Measurements from ENCODE around the gene IFT25. TPM values are rescaled to one million over a fixed set of nuclear protein-coding genes. Genes with fewer than 3 reads are reported as not detected.
A peak's percentile ranks its signal among the peaks of the same experiment; 100 is the strongest.

Gene IFT25
- total and polyA plus RNA-seq, 2 of the 13 experiments (the other 11 are each of a cell fraction or from before 2014, with no cell fraction given), result 19.7 to 48.0 TPM

- TF ChIP-seq ZGPAT (CRISPR knock-in tag; IDR thresholded peaks at IDR 0.05) (peak; percentile 59; the same call in 1 of the 2 replicates), ISL2 (CRISPR knock-in tag; IDR thresholded peaks at IDR 0.05) (peak; percentile 36), ZNF143 (CRISPR knock-in tag; IDR thresholded peaks at IDR 0.05) (no peak), ZFP1 (CRISPR knock-in tag; IDR thresholded peaks at IDR 0.05) (no peak), ZFY (CRISPR knock-in tag; IDR thresholded peaks at IDR 0.05) (peak; percentile 68), ZIK1 (CRISPR knock-in tag; IDR thresholded peaks at IDR 0.05; ENCODE audit: borderline replicate concordance, low read depth) (no peak), FIP1L1 (IDR thresholded peaks at IDR 0.05; ENCODE audit: borderline replicate concordance, insufficient read depth, low read depth, low read length) (no peak), ZBTB44 (CRISPR knock-in tag; IDR thresholded peaks at IDR 0.05) (no peak), MTA3 (CRISPR knock-in tag; IDR thresholded peaks at IDR 0.05) (no peak), KLF11 (CRISPR knock-in tag; IDR thresholded peaks at IDR 0.05) (no peak), ZNF280B (CRISPR knock-in tag; IDR thresholded peaks at IDR 0.05; ENCODE audit: borderline replicate concordance) (no peak), ATAD3A (CRISPR knock-in tag; IDR thresholded peaks at IDR 0.05) (no peak), EHMT2 (IDR thresholded peaks at IDR 0.05; ENCODE audit: borderline replicate concordance, low read depth, low read length) (no peak), ZNF576 (CRISPR knock-in tag; IDR thresholded peaks at IDR 0.05) (no peak), ZNF282 (IDR thresholded peaks at IDR 0.05; ENCODE audit: partially characterized antibody) (no peak), CENPX (CRISPR knock-in tag; IDR thresholded peaks at IDR 0.05) (no peak), STAG1 (CRISPR knock-in tag; IDR thresholded peaks at IDR 0.05) (no peak), FOXP4 (CRISPR knock-in tag; IDR thresholded peaks at IDR 0.05) (no peak), NR2F6 (IDR thresholded peaks at IDR 0.05) (no peak), NR2F6 (CRISPR knock-in tag; IDR thresholded peaks at IDR 0.05) (no peak), ZC3H13 (CRISPR knock-in tag; IDR thresholded peaks at IDR 0.05) (no peak), SYNCRIP (IDR thresholded peaks at IDR 0.05; ENCODE audit: insufficient read depth, low read depth, low read length) (no peak), GATAD1 (CRISPR knock-in tag; IDR thresholded peaks at IDR 0.05) (0 out of 2 replicates have a peak, but pooled peaks have one; percentile 57), ZNF225 (CRISPR knock-in tag; IDR thresholded peaks at IDR 0.05) (peak; percentile 47; the same call in 1 of the 2 replicates), U2AF2 (IDR thresholded peaks at IDR 0.05; ENCODE audit: low read depth, low read length) (no peak)
These were observed 55.9 kb downstream of the IFT25 start, which contains the start of gene YIPF1 (continued) for GRCh38 chr1:53889304-53890298.

All from HepG2 (cell line).